ENCODE measurements around the gene RPS6KA1. TPM values are rescaled to one million over a fixed set of nuclear protein-coding genes. Genes with fewer than 3 reads are reported as not detected.

Gene RPS6KA1
- total and polyA plus RNA-seq, 9 of the 15 experiments (the other 6 are each of a cell fraction or from before 2014, with no cell fraction given): 2.4 to 61.0 (median 35.5) TPM

- H3K79me2 ChIP-seq (ENCODE audit: control insufficient read depth, insufficient read depth, low read length): peaks cover 12% of the 10 kb centered on the region
- no peak for FAIRE-seq
- H3K4me1 ChIP-seq (replicated peaks in 1 of 2; ENCODE audit: control insufficient read depth in 2 of 2, insufficient read depth in 2 of 2, low read length in 2 of 2): peaks cover 29% of the 10 kb centered on the region in 2 experiments
- in situ Hi-C loops (cut with MboI): no loop called here
- 0 out of 4 replicates have a peak overlapping the region, but pooled peaks of 1 of the 2 experiments have one; percentile 8 for H3K9ac ChIP-seq (ENCODE audit: insufficient read depth in 1 of 2, low read depth in 2 of 2, low read length in 2 of 2)
- H3K36me3 ChIP-seq (ENCODE audit: control insufficient read depth, insufficient read depth, low read length): peaks cover 40% of the 10 kb centered on the region
- ATAC-seq: no peak
- 48% methylated on average over 5 of the region's 6 CpGs for WGBS (ENCODE audit: insufficient coverage, low coverage, missing lambda C conversion rate)
- intact Hi-C loops (cut with micrococcal nuclease): no loop called here
- CTCF ChIA-PET (ENCODE audit: low intra/inter-chr PET ratio): no interaction called here
- H3K27ac ChIP-seq (ENCODE audit: extremely low read depth, low read depth, low read length): no peak overlapping the region; the same call in 2 of the 3 replicates
- 0 out of 2 replicates have a peak, but pooled peaks cover 6% of the 10 kb centered on the region for H4K20me1 ChIP-seq (replicated peaks; ENCODE audit: control insufficient read depth, insufficient read depth, low read length)
- peak in 1 of 4 experiments; percentile 20 for DNase-seq (ENCODE audit: extremely low read depth in 1 of 4, low spot score in 3 of 4)
- POLR2A ChIA-PET: interaction anchor here (0.6 to 5.6 kb wide), 4 partner anchors 9 to 334 kb away, joined by 3 to 33 read pairs (median 3); partner anchors contain the start of gene RPS6KA1
- TF ChIP-seq NR2C1 (IDR thresholded peaks at IDR 0.05) (no peak), NR2C1 (tag; IDR thresholded peaks at IDR 0.05) (no peak), KDM4B (IDR thresholded peaks at IDR 0.05; ENCODE audit: borderline replicate concordance in 2 of 2, low read depth in 1 of 2) (no peak), SIRT6 (IDR thresholded peaks at IDR 0.05; ENCODE audit: low read depth, low read length) (no peak), ERF (CRISPR knock-in tag; IDR thresholded peaks at IDR 0.05) (no peak), MXI1 (IDR thresholded peaks at IDR 0.05; ENCODE audit: low read depth, low read length) (no peak), NR2C2 (CRISPR knock-in tag; IDR thresholded peaks at IDR 0.05) (no peak), NR2C2 (tag; IDR thresholded peaks at IDR 0.05) (no peak), ZNF316 (IDR thresholded peaks at IDR 0.05) (no peak), SRSF9 (IDR thresholded peaks at IDR 0.05; ENCODE audit: borderline replicate concordance, low read depth, low read length) (no peak)
- TF ChIP-seq, protein P1, sequence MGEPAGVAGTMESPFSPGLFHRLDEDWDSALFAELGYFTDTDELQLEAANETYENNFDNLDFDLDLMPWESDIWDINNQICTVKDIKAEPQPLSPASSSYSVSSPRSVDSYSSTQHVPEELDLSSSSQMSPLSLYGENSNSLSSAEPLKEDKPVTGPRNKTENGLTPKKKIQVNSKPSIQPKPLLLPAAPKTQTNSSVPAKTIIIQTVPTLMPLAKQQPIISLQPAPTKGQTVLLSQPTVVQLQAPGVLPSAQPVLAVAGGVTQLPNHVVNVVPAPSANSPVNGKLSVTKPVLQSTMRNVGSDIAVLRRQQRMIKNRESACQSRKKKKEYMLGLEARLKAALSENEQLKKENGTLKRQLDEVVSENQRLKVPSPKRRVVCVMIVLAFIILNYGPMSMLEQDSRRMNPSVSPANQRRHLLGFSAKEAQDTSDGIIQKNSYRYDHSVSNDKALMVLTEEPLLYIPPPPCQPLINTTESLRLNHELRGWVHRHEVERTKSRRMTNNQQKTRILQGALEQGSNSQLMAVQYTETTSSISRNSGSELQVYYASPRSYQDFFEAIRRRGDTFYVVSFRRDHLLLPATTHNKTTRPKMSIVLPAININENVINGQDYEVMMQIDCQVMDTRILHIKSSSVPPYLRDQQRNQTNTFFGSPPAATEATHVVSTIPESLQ (CRISPR knock-in tag; IDR thresholded peaks at IDR 0.05): no peak
- TF ChIP-seq, protein P2, sequence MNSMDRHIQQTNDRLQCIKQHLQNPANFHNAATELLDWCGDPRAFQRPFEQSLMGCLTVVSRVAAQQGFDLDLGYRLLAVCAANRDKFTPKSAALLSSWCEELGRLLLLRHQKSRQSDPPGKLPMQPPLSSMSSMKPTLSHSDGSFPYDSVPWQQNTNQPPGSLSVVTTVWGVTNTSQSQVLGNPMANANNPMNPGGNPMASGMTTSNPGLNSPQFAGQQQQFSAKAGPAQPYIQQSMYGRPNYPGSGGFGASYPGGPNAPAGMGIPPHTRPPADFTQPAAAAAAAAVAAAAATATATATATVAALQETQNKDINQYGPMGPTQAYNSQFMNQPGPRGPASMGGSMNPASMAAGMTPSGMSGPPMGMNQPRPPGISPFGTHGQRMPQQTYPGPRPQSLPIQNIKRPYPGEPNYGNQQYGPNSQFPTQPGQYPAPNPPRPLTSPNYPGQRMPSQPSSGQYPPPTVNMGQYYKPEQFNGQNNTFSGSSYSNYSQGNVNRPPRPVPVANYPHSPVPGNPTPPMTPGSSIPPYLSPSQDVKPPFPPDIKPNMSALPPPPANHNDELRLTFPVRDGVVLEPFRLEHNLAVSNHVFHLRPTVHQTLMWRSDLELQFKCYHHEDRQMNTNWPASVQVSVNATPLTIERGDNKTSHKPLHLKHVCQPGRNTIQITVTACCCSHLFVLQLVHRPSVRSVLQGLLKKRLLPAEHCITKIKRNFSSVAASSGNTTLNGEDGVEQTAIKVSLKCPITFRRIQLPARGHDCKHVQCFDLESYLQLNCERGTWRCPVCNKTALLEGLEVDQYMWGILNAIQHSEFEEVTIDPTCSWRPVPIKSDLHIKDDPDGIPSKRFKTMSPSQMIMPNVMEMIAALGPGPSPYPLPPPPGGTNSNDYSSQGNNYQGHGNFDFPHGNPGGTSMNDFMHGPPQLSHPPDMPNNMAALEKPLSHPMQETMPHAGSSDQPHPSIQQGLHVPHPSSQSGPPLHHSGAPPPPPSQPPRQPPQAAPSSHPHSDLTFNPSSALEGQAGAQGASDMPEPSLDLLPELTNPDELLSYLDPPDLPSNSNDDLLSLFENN (IDR thresholded peaks at IDR 0.05; ENCODE audit: low read depth in 2 of 2, low read length in 2 of 2): no peak
- TF ChIP-seq, protein P3, sequence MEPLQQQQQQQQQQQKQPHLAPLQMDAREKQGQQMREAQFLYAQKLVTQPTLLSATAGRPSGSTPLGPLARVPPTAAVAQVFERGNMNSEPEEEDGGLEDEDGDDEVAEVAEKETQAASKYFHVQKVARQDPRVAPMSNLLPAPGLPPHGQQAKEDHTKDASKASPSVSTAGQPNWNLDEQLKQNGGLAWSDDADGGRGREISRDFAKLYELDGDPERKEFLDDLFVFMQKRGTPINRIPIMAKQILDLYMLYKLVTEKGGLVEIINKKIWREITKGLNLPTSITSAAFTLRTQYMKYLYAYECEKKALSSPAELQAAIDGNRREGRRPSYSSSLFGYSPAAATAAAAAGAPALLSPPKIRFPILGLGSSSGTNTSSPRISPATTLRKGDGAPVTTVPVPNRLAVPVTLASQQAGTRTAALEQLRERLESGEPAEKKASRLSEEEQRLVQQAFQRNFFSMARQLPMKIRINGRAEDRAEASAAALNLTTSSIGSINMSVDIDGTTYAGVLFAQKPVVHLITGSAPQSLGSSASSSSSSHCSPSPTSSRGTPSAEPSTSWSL (CRISPR knock-in tag; IDR thresholded peaks at IDR 0.05; ENCODE audit: borderline replicate concordance): no peak
- TF ChIP-seq, protein P4, sequence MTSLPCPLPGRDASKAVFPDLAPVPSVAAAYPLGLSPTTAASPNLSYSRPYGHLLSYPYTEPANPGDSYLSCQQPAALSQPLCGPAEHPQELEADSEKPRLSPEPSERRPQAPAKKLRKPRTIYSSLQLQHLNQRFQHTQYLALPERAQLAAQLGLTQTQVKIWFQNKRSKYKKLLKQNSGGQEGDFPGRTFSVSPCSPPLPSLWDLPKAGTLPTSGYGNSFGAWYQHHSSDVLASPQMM (CRISPR knock-in tag; IDR thresholded peaks at IDR 0.05): no peak
- H3K9me3 ChIP-seq (replicated peaks; ENCODE audit: control insufficient read depth, insufficient read depth, low read depth, low read length): no peaks in the 10 kb centered on the region
- no peak overlapping the region for H2AFZ ChIP-seq (ENCODE audit: low read depth, low read length)
- no peaks in the 10 kb centered on the region for H3K27me3 ChIP-seq (ENCODE audit: control insufficient read depth in 2 of 2, insufficient read depth in 2 of 2, low read length in 2 of 2)
- no peak overlapping the region for H3K4me3 ChIP-seq
- no peaks in the 10 kb centered on the region for H3K9me1 ChIP-seq (ENCODE audit: control insufficient read depth, insufficient read depth, low read length)
- no TSS peak for BruUV-seq (replicated peaks)
- no peak overlapping the region for H3K4me2 ChIP-seq (ENCODE audit: insufficient read depth, low read length)
Measured at GRCh38 chr1:26539722-26540121, 10.2 kb downstream of the RPS6KA1 start.
